Activated T-helper 9 cell treated with anti-CD3 and anti-CD28 coated beads, Interleukin-2, amount 50 U/mL, for 16 hours (primary cell): ENCODE measurements around the gene SEMA4C.
A peak's percentile ranks its signal among the peaks of the same experiment; 100 is the strongest.

Source experiments
- DNase-seq: peaks from one replicate; pipeline ENCODE4 v3.0.0-alpha.2; 2020; ENCODE audit warnings: low read depth

SEMA4C gene

GRCh38 chr2:96881349-96882195, 11.7 kb upstream of the SEMA4C start:
- no peak for DNase-seq

- no peak for DNase-seq
Measured at GRCh38 chr2:96880891-96881273, 11.0 kb upstream of the SEMA4C start.

GRCh38 chr2:96879545-96880040, 9.7 kb upstream of the SEMA4C start:
- no peak for DNase-seq

GRCh38 chr2:96878796-96879544, 9.1 kb upstream of the SEMA4C start:
- DNase-seq: no peak

- no peak for DNase-seq
Measured at GRCh38 chr2:96878171-96878570, 8.3 kb upstream of the SEMA4C start.

- no peak for DNase-seq
Measured at GRCh38 chr2:96877631-96878092, 7.8 kb upstream of the SEMA4C start.

- no peak for DNase-seq
Measured at GRCh38 chr2:96877042-96877451, 7.2 kb upstream of the SEMA4C start.

- no peak for DNase-seq
Measured at GRCh38 chr2:96876269-96877041, 6.6 kb upstream of the SEMA4C start.

- no peak for DNase-seq
Measured at GRCh38 chr2:96875498-96876268, 5.8 kb upstream of the SEMA4C start.

GRCh38 chr2:96874198-96874831, 4.4 kb upstream of the SEMA4C start:
- DNase-seq: no peak

GRCh38 chr2:96873651-96874096, 3.8 kb upstream of the SEMA4C start:
- no peak for DNase-seq

GRCh38 chr2:96872591-96873349, 2.9 kb upstream of the SEMA4C start:
- no peak for DNase-seq

GRCh38 chr2:96870626-96871255, 861 bp upstream of the SEMA4C start:
- peak; percentile 52 for DNase-seq

GRCh38 chr2:96869281-96869821, 529 bp downstream of the SEMA4C start:
- no peak for DNase-seq

GRCh38 chr2:96868555-96869280, 1.2 kb downstream of the SEMA4C start:
- no peak for DNase-seq

- DNase-seq: no peak
Measured at GRCh38 chr2:96867756-96868554, 1.9 kb downstream of the SEMA4C start.

GRCh38 chr2:96866986-96867755, 2.7 kb downstream of the SEMA4C start:
- DNase-seq: no peak
